ENCODE measurements around the gene NMT2.

DNA sequence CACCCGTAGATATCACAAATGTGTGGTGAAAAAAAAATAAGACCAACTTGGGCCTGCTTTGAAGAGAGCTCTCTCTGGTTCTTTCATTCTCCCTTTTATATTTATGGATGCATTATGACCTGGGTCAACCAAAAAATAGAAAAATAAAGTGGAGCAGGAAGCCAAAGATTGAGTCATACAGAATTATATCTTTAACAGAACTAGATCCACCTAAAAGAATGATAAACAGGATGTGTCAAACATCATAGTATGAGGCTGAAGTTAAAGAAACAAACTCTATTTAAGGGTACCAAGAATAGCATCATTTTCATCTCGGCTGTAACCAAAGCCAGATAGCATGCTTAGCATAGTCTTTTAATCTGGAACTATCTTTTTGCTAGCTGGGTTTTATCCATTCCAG is 28.8 kb upstream of the NMT2 start:
- TF ChIP-seq POLR2AphosphoS5 (IDR thresholded peaks at IDR 0.05; ENCODE audit: low read depth, low read length) (no peak), EZH2 (IDR thresholded peaks at IDR 0.05) (no peak), POLR2A (IDR thresholded peaks at IDR 0.05; ENCODE audit: borderline replicate concordance, extremely low read depth, insufficient read depth, insufficient read length) (no peak), FOSL1 (IDR thresholded peaks at IDR 0.05; ENCODE audit: low read depth) (no peak)
- TF ChIP-seq, protein P1, sequence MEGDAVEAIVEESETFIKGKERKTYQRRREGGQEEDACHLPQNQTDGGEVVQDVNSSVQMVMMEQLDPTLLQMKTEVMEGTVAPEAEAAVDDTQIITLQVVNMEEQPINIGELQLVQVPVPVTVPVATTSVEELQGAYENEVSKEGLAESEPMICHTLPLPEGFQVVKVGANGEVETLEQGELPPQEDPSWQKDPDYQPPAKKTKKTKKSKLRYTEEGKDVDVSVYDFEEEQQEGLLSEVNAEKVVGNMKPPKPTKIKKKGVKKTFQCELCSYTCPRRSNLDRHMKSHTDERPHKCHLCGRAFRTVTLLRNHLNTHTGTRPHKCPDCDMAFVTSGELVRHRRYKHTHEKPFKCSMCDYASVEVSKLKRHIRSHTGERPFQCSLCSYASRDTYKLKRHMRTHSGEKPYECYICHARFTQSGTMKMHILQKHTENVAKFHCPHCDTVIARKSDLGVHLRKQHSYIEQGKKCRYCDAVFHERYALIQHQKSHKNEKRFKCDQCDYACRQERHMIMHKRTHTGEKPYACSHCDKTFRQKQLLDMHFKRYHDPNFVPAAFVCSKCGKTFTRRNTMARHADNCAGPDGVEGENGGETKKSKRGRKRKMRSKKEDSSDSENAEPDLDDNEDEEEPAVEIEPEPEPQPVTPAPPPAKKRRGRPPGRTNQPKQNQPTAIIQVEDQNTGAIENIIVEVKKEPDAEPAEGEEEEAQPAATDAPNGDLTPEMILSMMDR (IDR thresholded peaks at IDR 0.05 in 2 of 3, conservative IDR thresholded peaks at IDR 0.05 in 1 of 3; ENCODE audit: borderline replicate concordance in 1 of 3, insufficient read depth in 1 of 3, low read depth in 2 of 3, low read length in 2 of 3) = no peak
